ENCODE data around the gene CAMTA1. TPM values are rescaled to one million over a fixed set of nuclear protein-coding genes. Genes with fewer than 3 reads are reported as not detected.

Gene CAMTA1
- polyA plus RNA-seq, 1 donor from 2014 or later: 162 TPM

DNA sequence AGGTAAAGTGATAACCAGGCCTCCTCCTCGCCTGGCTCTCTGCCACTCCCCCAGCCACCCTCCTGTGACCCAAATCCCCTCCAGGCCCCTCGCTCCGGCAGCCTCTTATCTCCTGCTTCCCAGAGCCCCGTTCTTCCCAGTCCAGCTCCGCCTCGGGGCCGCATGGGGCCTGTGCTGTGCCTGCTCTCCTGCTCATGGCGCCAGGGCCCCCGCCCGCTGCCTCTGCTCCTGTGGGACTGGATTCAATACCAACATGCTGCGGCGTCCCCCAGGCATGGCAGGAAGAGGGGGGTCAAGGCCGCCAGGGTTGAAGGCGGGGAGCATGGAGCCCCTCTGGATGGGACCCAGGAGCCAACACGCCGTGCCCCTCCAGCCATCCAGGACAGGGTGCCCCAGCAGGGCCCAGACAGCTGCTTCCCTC, 772.8 kb downstream of the CAMTA1 start:
- TF ChIP-seq RAD21 (conservative IDR thresholded peaks at IDR 0.05) (no peak), POLR2AphosphoS5 (IDR thresholded peaks at IDR 0.05) (no peak), CTCF (IDR thresholded peaks at IDR 0.05; ENCODE audit: poor library complexity, severe bottlenecking) (no peak), EZH2 (IDR thresholded peaks at IDR 0.05; ENCODE audit: borderline replicate concordance, insufficient read depth, low read length, poor library complexity, severe bottlenecking) (no peak), TAF1 (IDR thresholded peaks at IDR 0.05; ENCODE audit: low read depth) (no peak), MXI1 (conservative IDR thresholded peaks at IDR 0.05; ENCODE audit: poor library complexity, severe bottlenecking) (no peak), SMC3 (conservative IDR thresholded peaks at IDR 0.05; ENCODE audit: poor library complexity) (no peak), EP300 (conservative IDR thresholded peaks at IDR 0.05; ENCODE audit: poor library complexity, severe bottlenecking) (no peak)
- TF ChIP-seq, protein P1, sequence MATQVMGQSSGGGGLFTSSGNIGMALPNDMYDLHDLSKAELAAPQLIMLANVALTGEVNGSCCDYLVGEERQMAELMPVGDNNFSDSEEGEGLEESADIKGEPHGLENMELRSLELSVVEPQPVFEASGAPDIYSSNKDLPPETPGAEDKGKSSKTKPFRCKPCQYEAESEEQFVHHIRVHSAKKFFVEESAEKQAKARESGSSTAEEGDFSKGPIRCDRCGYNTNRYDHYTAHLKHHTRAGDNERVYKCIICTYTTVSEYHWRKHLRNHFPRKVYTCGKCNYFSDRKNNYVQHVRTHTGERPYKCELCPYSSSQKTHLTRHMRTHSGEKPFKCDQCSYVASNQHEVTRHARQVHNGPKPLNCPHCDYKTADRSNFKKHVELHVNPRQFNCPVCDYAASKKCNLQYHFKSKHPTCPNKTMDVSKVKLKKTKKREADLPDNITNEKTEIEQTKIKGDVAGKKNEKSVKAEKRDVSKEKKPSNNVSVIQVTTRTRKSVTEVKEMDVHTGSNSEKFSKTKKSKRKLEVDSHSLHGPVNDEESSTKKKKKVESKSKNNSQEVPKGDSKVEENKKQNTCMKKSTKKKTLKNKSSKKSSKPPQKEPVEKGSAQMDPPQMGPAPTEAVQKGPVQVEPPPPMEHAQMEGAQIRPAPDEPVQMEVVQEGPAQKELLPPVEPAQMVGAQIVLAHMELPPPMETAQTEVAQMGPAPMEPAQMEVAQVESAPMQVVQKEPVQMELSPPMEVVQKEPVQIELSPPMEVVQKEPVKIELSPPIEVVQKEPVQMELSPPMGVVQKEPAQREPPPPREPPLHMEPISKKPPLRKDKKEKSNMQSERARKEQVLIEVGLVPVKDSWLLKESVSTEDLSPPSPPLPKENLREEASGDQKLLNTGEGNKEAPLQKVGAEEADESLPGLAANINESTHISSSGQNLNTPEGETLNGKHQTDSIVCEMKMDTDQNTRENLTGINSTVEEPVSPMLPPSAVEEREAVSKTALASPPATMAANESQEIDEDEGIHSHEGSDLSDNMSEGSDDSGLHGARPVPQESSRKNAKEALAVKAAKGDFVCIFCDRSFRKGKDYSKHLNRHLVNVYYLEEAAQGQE (IDR thresholded peaks at IDR 0.05; ENCODE audit: borderline replicate concordance): no peak
- Histone ChIP-seq H3K79me2 (replicated peaks; ENCODE audit: insufficient read depth, low read length) (no peaks in the 10 kb centered on the region), H3K27me3 (ENCODE audit: insufficient read depth, low read depth, low read length) (no peaks in the 10 kb centered on the region), H3K9me3 (ENCODE audit: low read length) (no peaks in the 10 kb centered on the region), H4K20me1 (ENCODE audit: insufficient read depth) (no peaks in the 10 kb centered on the region), H3K4me2 (ENCODE audit: low read length) (no peak overlapping the region), H2AFZ (ENCODE audit: low read depth, low read length) (no peak overlapping the region), H3F3A (ENCODE audit: insufficient read depth, low read length, poor library complexity, severe bottlenecking) (no peaks in the 10 kb centered on the region), H3K36me3 (ENCODE audit: insufficient read depth, low read length) (no peaks in the 10 kb centered on the region), H3K9me2 (ENCODE audit: insufficient read depth, low read length) (no peaks in the 10 kb centered on the region), H3K4me3 (ENCODE audit: low read length) (no peak overlapping the region), H3K27ac (ENCODE audit: low read length) (no peak overlapping the region), H3K9ac (ENCODE audit: low read length) (no peak overlapping the region)

DNA sequence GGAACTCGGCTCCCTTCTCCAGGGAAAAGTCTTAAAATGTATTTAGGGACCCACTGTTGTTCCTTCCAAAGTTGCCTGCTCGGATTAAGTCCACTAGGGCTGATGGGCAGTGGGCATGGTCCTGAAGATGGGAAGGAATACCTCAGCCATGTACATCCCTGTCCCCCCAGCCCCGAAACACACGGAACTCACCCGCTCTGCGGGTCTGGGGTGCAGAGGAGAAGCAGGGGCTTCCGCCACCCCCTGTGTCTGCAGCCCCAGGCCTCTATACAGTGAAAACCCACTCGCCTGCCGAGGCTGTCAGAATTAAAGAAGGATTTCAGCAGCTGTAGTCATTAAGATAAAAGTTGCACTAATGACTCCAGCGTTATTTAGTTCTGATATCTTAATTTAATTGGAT, 773.2 kb downstream of the CAMTA1 start:
- H2AFZ ChIP-seq (ENCODE audit: low read depth, low read length): no peak overlapping the region
- no peaks in the 10 kb centered on the region for H3F3A ChIP-seq (ENCODE audit: insufficient read depth, low read length, poor library complexity, severe bottlenecking)
- H4K20me1 ChIP-seq (ENCODE audit: insufficient read depth): no peaks in the 10 kb centered on the region
- H3K4me3 ChIP-seq (ENCODE audit: low read length): no peak overlapping the region
- no peak overlapping the region for H3K4me2 ChIP-seq (ENCODE audit: low read length)
- H3K79me2 ChIP-seq (replicated peaks; ENCODE audit: insufficient read depth, low read length): no peaks in the 10 kb centered on the region
- no peaks in the 10 kb centered on the region for H3K9me3 ChIP-seq (ENCODE audit: low read length)
- TF ChIP-seq EP300 (conservative IDR thresholded peaks at IDR 0.05; ENCODE audit: poor library complexity, severe bottlenecking) (no peak), SMC3 (conservative IDR thresholded peaks at IDR 0.05; ENCODE audit: poor library complexity) (no peak), TAF1 (IDR thresholded peaks at IDR 0.05; ENCODE audit: low read depth) (no peak), RAD21 (conservative IDR thresholded peaks at IDR 0.05) (no peak), POLR2AphosphoS5 (IDR thresholded peaks at IDR 0.05) (no peak)
- TF ChIP-seq, protein P1 (IDR thresholded peaks at IDR 0.05; ENCODE audit: borderline replicate concordance): no peak
- no peak overlapping the region for H3K9ac ChIP-seq (ENCODE audit: low read length)
- H3K9me2 ChIP-seq (ENCODE audit: insufficient read depth, low read length): no peaks in the 10 kb centered on the region
- no peaks in the 10 kb centered on the region for H3K36me3 ChIP-seq (ENCODE audit: insufficient read depth, low read length)
- H3K27me3 ChIP-seq (ENCODE audit: insufficient read depth, low read depth, low read length): no peaks in the 10 kb centered on the region
- no peak overlapping the region for H3K27ac ChIP-seq (ENCODE audit: low read length)

All from neural cell (in vitro differentiated cells).